NCI-H510A treated with DMSO at 0.1 percent for 48 hours (cell line): ENCODE results near the gene COL25A1.
A peak's percentile ranks its signal among the peaks of the same experiment; 100 is the strongest.

Source experiments
- DNase-seq: peaks from one replicate; lab custom pipeline; 2025; lab: John Stamatoyannopoulos, UW

Gene COL25A1

GRCh38 chr4:109291707-109292238 is 10.7 kb downstream of the COL25A1 start:
- no peak for DNase-seq

- DNase-seq, result peak; percentile 35
Measured at GRCh38 chr4:109290918-109291317, 11.5 kb downstream of the COL25A1 start.

GRCh38 chr4:109278594-109279031 is 23.8 kb downstream of the COL25A1 start:
- no peak for DNase-seq

GRCh38 chr4:109276482-109277095 is 25.9 kb downstream of the COL25A1 start:
- DNase-seq, result no peak

- no peak for DNase-seq
Measured at GRCh38 chr4:109275066-109275745, 27.3 kb downstream of the COL25A1 start.

- no peak for DNase-seq
Measured at GRCh38 chr4:109266891-109267290, 35.6 kb downstream of the COL25A1 start.

GRCh38 chr4:109266236-109266635 is 36.2 kb downstream of the COL25A1 start:
- DNase-seq, result no peak

GRCh38 chr4:109263721-109264120 is 38.7 kb downstream of the COL25A1 start:
- no peak for DNase-seq

- DNase-seq, result no peak
Measured at GRCh38 chr4:109256818-109257217, 45.6 kb downstream of the COL25A1 start.

- no peak for DNase-seq
Measured at GRCh38 chr4:109254845-109255244, 47.6 kb downstream of the COL25A1 start.

GRCh38 chr4:109251396-109251795 is 51.1 kb downstream of the COL25A1 start:
- DNase-seq, result no peak

GRCh38 chr4:109248322-109248900 is 54.0 kb downstream of the COL25A1 start:
- no peak for DNase-seq

GRCh38 chr4:109243871-109244270 is 58.6 kb downstream of the COL25A1 start:
- no peak for DNase-seq

GRCh38 chr4:109238746-109239145 is 63.7 kb downstream of the COL25A1 start:
- DNase-seq, result no peak

GRCh38 chr4:109235683-109236082 is 66.8 kb downstream of the COL25A1 start:
- no peak for DNase-seq

- no peak for DNase-seq
Measured at GRCh38 chr4:109234596-109234995, 67.9 kb downstream of the COL25A1 start.

- DNase-seq, result no peak
Measured at GRCh38 chr4:109233570-109233969, 68.9 kb downstream of the COL25A1 start.

GRCh38 chr4:109232681-109233080 is 69.8 kb downstream of the COL25A1 start:
- no peak for DNase-seq

GRCh38 chr4:109231331-109231730 is 71.1 kb downstream of the COL25A1 start:
- DNase-seq, result no peak

- DNase-seq, result no peak
Measured at GRCh38 chr4:109229028-109229427, 73.4 kb downstream of the COL25A1 start.

GRCh38 chr4:109218288-109218687 is 84.2 kb downstream of the COL25A1 start:
- DNase-seq, result no peak

- DNase-seq, result no peak
Measured at GRCh38 chr4:109216085-109216696, 86.3 kb downstream of the COL25A1 start.

- no peak for DNase-seq
Measured at GRCh38 chr4:109215506-109215905, 87.0 kb downstream of the COL25A1 start.
